Esophagus muscularis mucosa (tissue), 3 donors: Measurements from ENCODE around the gene RNU7-1.

Source experiments
- POLR2A ChIP-seq: fragments of 450-650 bp; IDR thresholded peaks from one replicate; pipeline ENCODE4 v1.6.1; 2017; ENCODE audit warnings: antibody characterized with exemption, moderate library complexity, mild to moderate bottlenecking, low read depth
- TF ChIP-seq, protein P1 (sequence below), 3 experiments: fragments of 200-600 bp in 2 of 3; fragments of 450-650 bp in 1 of 3; sonication (generic) in 2 of 3; IDR thresholded peaks; one replicate each; pipeline ENCODE4 v1.5.1; 2017 to 2019; ENCODE audit warnings: antibody characterized with exemption in 3 of 3, mild to moderate bottlenecking in 2 of 3, moderate library complexity in 1 of 3

DNA sequence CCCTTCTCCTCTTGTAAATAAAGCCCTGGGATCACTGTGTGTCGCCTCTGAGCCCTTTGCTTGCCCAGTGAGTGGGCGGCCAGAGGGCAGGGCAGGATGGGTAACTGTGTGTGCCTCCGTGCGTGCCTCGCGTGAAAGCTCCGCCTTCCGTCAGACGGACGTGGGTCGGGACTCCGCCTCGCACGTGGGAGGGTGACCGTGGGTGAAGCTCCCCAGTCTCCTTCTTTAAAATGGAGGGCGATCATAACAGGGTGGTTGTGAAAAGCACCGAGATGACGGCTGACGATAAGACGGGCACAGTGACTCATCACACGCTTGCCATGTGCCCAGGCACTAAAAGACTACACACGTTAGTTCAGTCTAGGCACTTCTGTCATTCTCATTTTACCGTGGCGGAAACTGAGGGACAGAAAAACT is 17.7 kb downstream of the RNU7-1 start:
- TF ChIP-seq POLR2A = no peak
- TF ChIP-seq, protein P1, sequence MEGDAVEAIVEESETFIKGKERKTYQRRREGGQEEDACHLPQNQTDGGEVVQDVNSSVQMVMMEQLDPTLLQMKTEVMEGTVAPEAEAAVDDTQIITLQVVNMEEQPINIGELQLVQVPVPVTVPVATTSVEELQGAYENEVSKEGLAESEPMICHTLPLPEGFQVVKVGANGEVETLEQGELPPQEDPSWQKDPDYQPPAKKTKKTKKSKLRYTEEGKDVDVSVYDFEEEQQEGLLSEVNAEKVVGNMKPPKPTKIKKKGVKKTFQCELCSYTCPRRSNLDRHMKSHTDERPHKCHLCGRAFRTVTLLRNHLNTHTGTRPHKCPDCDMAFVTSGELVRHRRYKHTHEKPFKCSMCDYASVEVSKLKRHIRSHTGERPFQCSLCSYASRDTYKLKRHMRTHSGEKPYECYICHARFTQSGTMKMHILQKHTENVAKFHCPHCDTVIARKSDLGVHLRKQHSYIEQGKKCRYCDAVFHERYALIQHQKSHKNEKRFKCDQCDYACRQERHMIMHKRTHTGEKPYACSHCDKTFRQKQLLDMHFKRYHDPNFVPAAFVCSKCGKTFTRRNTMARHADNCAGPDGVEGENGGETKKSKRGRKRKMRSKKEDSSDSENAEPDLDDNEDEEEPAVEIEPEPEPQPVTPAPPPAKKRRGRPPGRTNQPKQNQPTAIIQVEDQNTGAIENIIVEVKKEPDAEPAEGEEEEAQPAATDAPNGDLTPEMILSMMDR (IDR thresholded peaks at IDR 0.05) = no peak
